H9 (cell line): Measurements from ENCODE around the gene CTSH. TPM values are rescaled to one million over a fixed set of nuclear protein-coding genes. Genes with fewer than 3 reads are reported as not detected.

Source experiments
- DNase-seq: peaks from one replicate; pipeline ENCODE4 v3.0.0-alpha.2; 2017
- H2AFZ ChIP-seq: one replicate; pipeline ENCODE4 v1.6.1; 2013; ENCODE audit warnings: mild to moderate bottlenecking, low read length, control low read depth, moderate library complexity
- H2AK5ac ChIP-seq: 2 replicates; pipeline ENCODE4 v1.6.1; 2013; ENCODE audit warnings: low read length, control low read depth, mixed read lengths; ENCODE audit not compliant: insufficient read length
- H2BK120ac ChIP-seq: one replicate; pipeline ENCODE4 v1.6.1; 2013; ENCODE audit warnings: low read depth, mild to moderate bottlenecking, low read length, control low read depth, inconsistent platforms; ENCODE audit not compliant: poor library complexity, severe bottlenecking
- H2BK12ac ChIP-seq: 2 replicates; pipeline ENCODE4 v1.6.1; 2013; ENCODE audit warnings: low read length, control low read depth, mixed read lengths, low read depth; ENCODE audit not compliant: insufficient read length
- H2BK15ac ChIP-seq: 2 replicates; pipeline ENCODE4 v1.6.1; 2013; ENCODE audit warnings: low read depth, low read length, control low read depth
- H2BK20ac ChIP-seq: one replicate; pipeline ENCODE4 v1.6.1; 2013; ENCODE audit warnings: low read depth, mild to moderate bottlenecking, low read length, control low read depth, inconsistent platforms; ENCODE audit not compliant: poor library complexity, severe bottlenecking
- H2BK5ac ChIP-seq: 2 replicates; pipeline ENCODE4 v1.6.1; 2013; ENCODE audit warnings: low read length, control low read depth, mixed read lengths; ENCODE audit not compliant: insufficient read length
- H3K14ac ChIP-seq: 2 replicates; pipeline ENCODE4 v1.6.1; 2013; ENCODE audit warnings: low read length, control low read depth; ENCODE audit not compliant: insufficient read depth
- H3K18ac ChIP-seq: 2 replicates; pipeline ENCODE4 v1.6.1; 2013; ENCODE audit warnings: low read depth, mild to moderate bottlenecking, mixed read lengths, low read length, control low read depth; ENCODE audit not compliant: insufficient read length
- H3K23ac ChIP-seq: 2 replicates; pipeline ENCODE4 v1.6.1; 2013; ENCODE audit warnings: low read length, control low read depth, mixed read lengths, low read depth; ENCODE audit not compliant: insufficient read length
- H3K23me2 ChIP-seq: 2 replicates; pipeline ENCODE4 v1.6.1; 2013; ENCODE audit warnings: low read depth, mild to moderate bottlenecking, mixed read lengths, low read length, control low read depth; ENCODE audit not compliant: insufficient read length, poor library complexity, severe bottlenecking
- H3K27ac ChIP-seq: 2 replicates; pipeline ENCODE4 v1.5.1; 2013; ENCODE audit warnings: low read length, control low read depth, mixed read lengths, low read depth; ENCODE audit not compliant: insufficient read length
- H3K27me3 ChIP-seq: 2 replicates; pipeline ENCODE4 v1.6.1; 2013; ENCODE audit warnings: low read length, control low read depth, inconsistent platforms; ENCODE audit not compliant: insufficient read depth
- H3K4ac ChIP-seq: 2 replicates; pipeline ENCODE4 v1.6.1; 2013; ENCODE audit warnings: low read depth, mild to moderate bottlenecking, control low read depth, inconsistent platforms, low read length, moderate library complexity
- H3K4me1 ChIP-seq: 2 replicates; pipeline ENCODE4 v1.6.1; 2013; ENCODE audit warnings: low read length, control low read depth, inconsistent platforms; ENCODE audit not compliant: insufficient read depth
- H3K4me2 ChIP-seq: 2 replicates; pipeline ENCODE4 v1.6.1; 2013; ENCODE audit warnings: low read length, control low read depth, mixed read lengths; ENCODE audit not compliant: insufficient read length, insufficient read depth
- H3K56ac ChIP-seq: 2 replicates; pipeline ENCODE4 v1.6.1; 2013; ENCODE audit warnings: low read depth, mild to moderate bottlenecking, mixed read lengths, low read length, control low read depth; ENCODE audit not compliant: insufficient read length
- H3K79me1 ChIP-seq: 2 replicates; pipeline ENCODE4 v1.6.1; 2013; ENCODE audit warnings: low read depth, mild to moderate bottlenecking, moderate library complexity, low read length, control low read depth, inconsistent platforms; ENCODE audit not compliant: insufficient read depth, poor library complexity, severe bottlenecking
- H3K79me2 ChIP-seq: 2 replicates; pipeline ENCODE4 v1.6.1; 2013; ENCODE audit warnings: low read length, control low read depth, inconsistent platforms; ENCODE audit not compliant: insufficient read depth
- H3K9ac ChIP-seq: 2 replicates; pipeline ENCODE4 v1.6.1; 2013; ENCODE audit warnings: low read length, control low read depth, mixed read lengths; ENCODE audit not compliant: insufficient read length; ENCODE audit errors: extremely low read depth
- H3K9me3 ChIP-seq: one replicate; pipeline ENCODE4 v1.6.1; 2013; ENCODE audit warnings: low read depth, low read length, inconsistent platforms; ENCODE audit not compliant: control insufficient read depth
- H3T11ph ChIP-seq: one replicate; pipeline ENCODE4 v1.6.1; 2013; ENCODE audit warnings: mild to moderate bottlenecking, low read length, control low read depth, inconsistent platforms
- H4K20me1 ChIP-seq: one replicate; pipeline ENCODE4 v1.6.1; 2013; ENCODE audit not compliant: control insufficient read depth, insufficient read length, insufficient read depth
- H4K5ac ChIP-seq: 2 replicates; pipeline ENCODE4 v1.6.1; 2013; ENCODE audit warnings: low read depth, mild to moderate bottlenecking, mixed read lengths, low read length, control low read depth; ENCODE audit not compliant: insufficient read length
- H4K8ac ChIP-seq: replicated peaks from 2 replicates; pipeline ENCODE4 v1.6.1; 2013; ENCODE audit warnings: low read length, control low read depth, mixed read lengths, low read depth; ENCODE audit not compliant: insufficient read length
- H4K91ac ChIP-seq: 2 replicates; pipeline ENCODE4 v1.6.1; 2013; ENCODE audit warnings: low read depth, mild to moderate bottlenecking, moderate library complexity, mixed read lengths, low read length, control low read depth; ENCODE audit not compliant: insufficient read length
- H3K27ac Mint-ChIP-seq, 3 experiments: 2 replicates in 2 of 3; 3 replicates in 1 of 3; pipeline ENCODE4 v1.8.0; 2020 to 2021; ENCODE audit warnings: mixed read lengths in 3 of 3, mild to moderate bottlenecking in 1 of 3, moderate library complexity in 1 of 3
- H3K27me3 Mint-ChIP-seq: 2 replicates; pipeline ENCODE4 v1.8.0; 2021; ENCODE audit warnings: low read depth, mild to moderate bottlenecking, moderate library complexity, mixed read lengths
- H3K36me3 Mint-ChIP-seq, 3 experiments: 2 replicates in 2 of 3; 3 replicates in 1 of 3; pipeline ENCODE4 v1.8.0; 2020 to 2021; ENCODE audit warnings: low read depth in 3 of 3, mixed read lengths in 3 of 3; ENCODE audit not compliant: insufficient read depth in 1 of 3
- H3K4me1 Mint-ChIP-seq, 2 experiments: 2 replicates each; pipeline ENCODE4 v1.8.0; 2020; ENCODE audit warnings: mixed read lengths in 2 of 2
- H3K4me3 Mint-ChIP-seq, 2 experiments: 2 replicates in 1 of 2; 3 replicates in 1 of 2; pipeline ENCODE4 v1.8.0; 2020 to 2021; ENCODE audit warnings: mild to moderate bottlenecking in 2 of 2, mixed read lengths in 2 of 2, moderate library complexity in 1 of 2
- H3K9me3 Mint-ChIP-seq, 2 experiments: 2 replicates in 1 of 2; 3 replicates in 1 of 2; pipeline ENCODE4 v1.8.0; 2020; ENCODE audit warnings: mild to moderate bottlenecking in 2 of 2, mixed read lengths in 2 of 2, moderate library complexity in 1 of 2
- CTCF ChIP-seq: fragments of 200-600 bp; sonication (generic); conservative IDR thresholded peaks from 3 replicates; pipeline ENCODE4 v1.8.0; 2021; ENCODE audit warnings: antibody characterized with exemption, mild to moderate bottlenecking
- WGBS: extraction: QIAGEN DNeasy Blood & Tissue Kit; methylation state at CpG from one replicate; pipeline ENCODE4 v1.1.7; 2013; ENCODE audit warnings: missing lambda C conversion rate, low lambda C conversion rate, mixed read lengths; ENCODE audit not compliant: insufficient read length; ENCODE audit errors: extremely low coverage; 5-methylcytosine and 5-hydroxymethylcytosine counted together
- total RNA-seq: library from RNA; stranded (reverse); gene quantifications from 2 replicates; pipeline ENCODE4 v1.2.1, GENCODE V29; 2021

Gene CTSH
- total RNA-seq, 1 experiment from 2014 or later: 15.5 TPM

DNA sequence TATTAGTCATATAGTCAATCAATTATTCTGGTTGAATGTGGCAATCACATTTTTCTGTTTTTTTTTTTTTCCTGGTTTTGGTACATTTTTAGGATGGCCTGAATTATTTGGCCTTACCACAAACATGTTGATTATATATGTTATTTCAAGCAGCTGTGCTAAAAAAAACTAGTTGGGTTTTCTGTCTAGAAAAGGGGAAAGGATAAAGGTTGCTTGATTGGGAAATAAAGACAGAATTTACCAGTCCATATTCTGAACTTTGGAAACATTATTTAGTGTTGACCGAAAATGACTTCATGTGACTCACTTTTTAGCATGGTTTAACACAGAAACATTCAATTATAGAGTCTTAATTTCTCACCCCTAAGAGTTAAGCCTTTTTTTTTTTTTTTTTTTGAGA is 64.0 kb downstream of the CTSH start:
- H3K23ac ChIP-seq: no peak overlapping the region
- no peak overlapping the region for H2BK120ac ChIP-seq
- no peaks in the 10 kb centered on the region for H3K27me3 ChIP-seq
- no peak for TF ChIP-seq CTCF
- no peak overlapping the region for H2BK5ac ChIP-seq
- peaks cover 62% of the 10 kb centered on the region for H3K79me2 ChIP-seq
- H3K79me1 ChIP-seq: no peaks in the 10 kb centered on the region
- H3K27ac ChIP-seq: no peak overlapping the region
- no peak overlapping the region for H2BK12ac ChIP-seq
- H2AFZ ChIP-seq: no peak overlapping the region
- Mint-ChIP-seq H3K36me3 (peaks cover 24 to 66% (median 60%) of the 10 kb centered on the region in 3 experiments; a peak in 6 of 7 replicates), H3K27ac (no peak overlapping the region), H3K4me3 (no peak overlapping the region), H3K27me3 (no peaks in the 10 kb centered on the region), H3K9me3 (no peaks in the 10 kb centered on the region), H3K4me1 (peaks cover 30 to 31% of the 10 kb centered on the region in 2 experiments)
- no peaks in the 10 kb centered on the region for H3K4me1 ChIP-seq
- H3K23me2 ChIP-seq: no peaks in the 10 kb centered on the region
- no peaks in the 10 kb centered on the region for H4K20me1 ChIP-seq
- no peak for DNase-seq
- H4K91ac ChIP-seq: no peak overlapping the region
- no peak overlapping the region for H3K4ac ChIP-seq
- H3K14ac ChIP-seq: no peak overlapping the region
- no peak overlapping the region for H2BK15ac ChIP-seq
- H4K8ac ChIP-seq: no peak overlapping the region
- no peak overlapping the region for H2BK20ac ChIP-seq
- no peak overlapping the region for H4K5ac ChIP-seq
- H3K56ac ChIP-seq: no peak overlapping the region
- H3K4me2 ChIP-seq: no peak overlapping the region
- no peak overlapping the region for H3T11ph ChIP-seq
- H3K18ac ChIP-seq: no peak overlapping the region
- no peaks in the 10 kb centered on the region for H3K9me3 ChIP-seq
- no peak overlapping the region for H2AK5ac ChIP-seq
- no CpG with 5 or more reads among the region's 1 CpG for WGBS
- H3K9ac ChIP-seq: no peak overlapping the region
